ENCODE data around the gene FOXE3. TPM values are rescaled to one million over a fixed set of nuclear protein-coding genes. Genes with fewer than 3 reads are reported as not detected.

The FOXE3 gene
- total and polyA plus RNA-seq, 7 donors: 0.15 TPM; not detected in 6

DNA sequence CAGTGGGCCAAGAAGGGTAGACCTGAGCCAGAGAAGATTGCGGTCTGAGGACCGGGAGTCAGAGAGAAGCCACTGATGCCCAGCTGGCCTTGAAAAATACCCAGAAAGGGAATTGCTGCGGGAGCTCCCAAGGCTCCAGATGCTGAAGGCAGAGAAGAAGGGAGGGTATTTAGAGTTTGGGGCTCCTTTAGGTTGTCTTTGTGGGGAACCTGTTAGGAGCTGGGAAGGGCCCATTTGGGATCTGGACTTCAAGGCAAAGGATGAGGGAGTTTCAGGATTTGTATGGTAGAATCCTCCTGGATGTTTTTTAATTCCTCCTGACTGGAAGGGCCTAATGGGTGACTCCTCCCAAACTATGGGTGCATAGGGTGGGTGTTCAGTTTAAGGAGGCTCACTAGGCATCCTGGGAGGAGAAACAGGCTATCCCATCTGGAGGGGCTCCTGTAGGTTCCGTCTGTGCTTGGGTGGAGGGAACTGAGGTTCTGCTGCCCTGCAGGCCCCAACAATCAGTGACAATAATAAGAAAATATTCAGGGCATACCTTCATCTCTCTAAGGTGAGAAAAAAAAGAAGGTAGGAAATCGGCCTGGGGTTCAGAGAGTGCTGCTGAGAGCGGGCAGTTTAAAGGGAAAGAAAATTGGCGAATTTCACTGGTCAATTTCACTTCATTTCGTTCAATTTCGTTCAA lies 26.9 kb downstream of the FOXE3 start:
- intact Hi-C loops (cut with DNase I): no loop called here
- Histone ChIP-seq H3K36me3 (no peaks in the 10 kb centered on the region), H3K27ac (no peak overlapping the region), H3K4me1 (peaks cover 0 to 31% (median 21%) of the 10 kb centered on the region in 4 donors), H3K4me3 (no peak overlapping the region), H3K9me3 (no peaks in the 10 kb centered on the region), H3K27me3 (peaks cover 70 to 99% (median 93%) of the 10 kb centered on the region in 3 donors)
- 9 to 27% methylated on average over 9 of the region's 9 CpGs for WGBS, 2 donors
- no peak for DNase-seq
- TF ChIP-seq POLR2AphosphoS5 (IDR thresholded peaks at IDR 0.05) (no peak), POLR2A (IDR thresholded peaks at IDR 0.05) (no peak), CTCF (IDR thresholded peaks at IDR 0.05) (no peak), EP300 (IDR thresholded peaks at IDR 0.05) (no peak)

DNA sequence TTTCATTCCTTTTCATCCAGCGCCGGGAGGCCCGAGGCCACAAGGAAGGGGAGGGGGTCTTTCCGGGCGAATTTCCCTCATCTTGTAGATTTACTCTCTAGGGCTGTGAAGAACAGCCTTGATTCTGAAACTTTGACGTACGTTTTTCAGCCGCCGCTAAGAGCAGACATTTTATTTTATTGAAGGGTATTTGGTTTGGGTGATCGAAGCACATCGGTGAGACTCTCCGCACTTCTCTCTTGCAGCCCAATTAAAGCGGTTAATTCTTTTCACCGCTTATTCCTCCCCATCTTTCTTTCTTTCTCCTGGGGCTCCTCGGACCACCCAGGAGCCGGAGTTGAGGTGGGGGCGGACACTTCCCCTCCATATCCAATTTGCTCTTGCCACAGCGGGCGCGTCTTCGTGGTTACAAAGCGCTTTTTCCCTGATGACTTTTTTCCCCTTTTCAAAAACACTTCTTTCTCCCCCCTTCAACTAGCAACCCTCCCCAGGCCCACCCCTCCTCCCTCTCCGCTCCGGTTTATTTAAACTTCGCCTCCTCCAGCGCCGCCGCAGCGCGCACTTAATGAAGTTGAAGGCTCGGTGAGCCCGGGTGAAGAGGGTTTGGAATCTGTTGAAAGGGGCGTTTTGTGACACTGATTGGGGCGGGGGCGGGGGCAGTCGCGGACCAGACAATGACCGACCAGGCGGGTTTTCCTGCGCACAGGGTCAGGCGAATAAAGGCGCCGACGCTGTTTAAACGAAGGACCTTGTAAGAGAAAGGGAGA lies 27.6 kb downstream of the FOXE3 start:
- WGBS, 2 donors: 4 to 9% methylated on average over 45 of the region's 45 CpGs
- no peaks in the 10 kb centered on the region for H3K9me3 ChIP-seq
- no peak for DNase-seq
- intact Hi-C loops (cut with DNase I): no loop called here
- peaks cover 0 to 26% (median 18%) of the 10 kb centered on the region in 4 donors for H3K4me1 ChIP-seq
- TF ChIP-seq CTCF (IDR thresholded peaks at IDR 0.05): no peak
- no peak for TF ChIP-seq POLR2A (IDR thresholded peaks at IDR 0.05)
- peak in 1 of 4 donors; percentile 12 for TF ChIP-seq POLR2AphosphoS5 (IDR thresholded peaks at IDR 0.05)
- peak overlapping the region in 2 of 4 donors; percentile 4 to 23 for H3K4me3 ChIP-seq
- no peak overlapping the region for H3K27ac ChIP-seq
- H3K27me3 ChIP-seq: peaks cover 68 to 100% (median 96%) of the 10 kb centered on the region in 3 donors
- no peaks in the 10 kb centered on the region for H3K36me3 ChIP-seq

GRCh38 chr1:47444297-47444561 lies 28.1 kb downstream of the FOXE3 start:
- Histone ChIP-seq H3K27me3 (peaks cover 63 to 100% (median 96%) of the 10 kb centered on the region in 3 donors), H3K9me3 (no peaks in the 10 kb centered on the region), H3K27ac (no peak overlapping the region), H3K4me1 (peaks cover 0 to 21% (median 14%) of the 10 kb centered on the region in 4 donors), H3K36me3 (no peaks in the 10 kb centered on the region), H3K4me3 (peak overlapping the region in 3 of 4 donors; percentile 4 to 23 (median 18))
- WGBS, 2 donors: 4 to 6% methylated on average over 15 of the region's 15 CpGs
- no peak for DNase-seq
- intact Hi-C loops (cut with DNase I): no loop called here
- TF ChIP-seq CTCF (IDR thresholded peaks at IDR 0.05) (no peak), EP300 (IDR thresholded peaks at IDR 0.05) (no peak), POLR2A (IDR thresholded peaks at IDR 0.05) (no peak), POLR2AphosphoS5 (IDR thresholded peaks at IDR 0.05) (no peak)

DNA sequence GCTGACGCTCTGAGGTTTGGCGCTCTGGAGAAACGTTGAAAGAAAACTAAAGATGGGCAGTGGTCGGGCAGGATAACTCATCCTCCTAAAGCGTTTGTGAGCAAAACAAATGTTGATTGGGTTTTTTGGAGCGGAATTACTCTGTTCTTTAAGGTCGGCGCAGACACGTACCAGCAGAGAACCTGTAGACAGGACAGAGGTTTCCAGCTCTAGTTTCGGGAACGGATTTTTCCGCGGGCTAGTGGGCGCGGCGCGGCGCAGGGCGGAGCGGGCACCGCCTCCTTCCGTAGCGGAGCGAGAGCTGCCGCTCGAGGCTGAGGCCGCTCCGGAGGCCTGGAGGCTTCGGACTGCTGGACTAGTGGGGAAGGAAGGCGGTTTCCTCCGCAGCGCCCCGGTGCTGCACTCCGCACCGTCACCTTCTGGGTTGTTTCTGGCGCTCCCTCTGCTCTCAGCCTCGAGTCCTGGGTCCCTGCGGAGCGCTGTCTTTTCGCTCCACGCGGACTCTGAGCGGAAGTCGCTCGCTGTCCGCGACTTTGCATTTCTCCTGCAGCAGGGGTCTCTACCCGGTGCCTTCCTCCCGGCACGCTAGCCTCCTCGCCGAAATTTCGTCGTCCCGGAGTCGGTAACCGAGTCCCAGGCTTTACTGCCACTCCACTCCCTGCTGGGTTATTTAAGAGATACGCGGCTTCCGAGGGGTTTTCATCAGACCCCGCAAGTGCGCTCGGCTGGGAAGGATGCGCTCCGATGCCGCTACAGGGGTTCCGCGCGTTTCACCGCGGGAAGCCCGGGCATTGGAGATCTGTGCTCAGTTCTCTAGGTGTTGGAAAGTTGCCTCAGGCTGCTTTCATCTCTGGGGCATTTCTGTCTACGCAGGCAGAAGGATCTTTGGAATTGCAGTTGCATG lies 28.7 kb downstream of the FOXE3 start:
- no peak for TF ChIP-seq POLR2A (IDR thresholded peaks at IDR 0.05)
- no peak for TF ChIP-seq CTCF (IDR thresholded peaks at IDR 0.05)
- TF ChIP-seq EP300 (IDR thresholded peaks at IDR 0.05): no peak
- no peak for TF ChIP-seq POLR2AphosphoS5 (IDR thresholded peaks at IDR 0.05)
- Histone ChIP-seq H3K4me1 (peaks cover 0 to 22% (median 15%) of the 10 kb centered on the region in 4 donors), H3K27ac (no peak overlapping the region), H3K4me3 (peak overlapping the region in 3 of 4 donors; percentile 4 to 23 (median 18)), H3K27me3 (peaks cover 57 to 100% (median 96%) of the 10 kb centered on the region in 3 donors), H3K9me3 (no peaks in the 10 kb centered on the region), H3K36me3 (no peaks in the 10 kb centered on the region)
- intact Hi-C loops (cut with DNase I): no loop called here
- no peak for DNase-seq
- 1 to 2% methylated on average over 73 of the region's 73 CpGs for WGBS, 2 donors
